SKM-1 treated with dmso at 0.1 percent for 144 hours (cell line): ENCODE measurements around the gene LPIN1.

ENCODE experiments used
- DNase-seq: peaks from one replicate; lab custom pipeline; 2025; ENCODE audit not compliant: unreplicated experiment; lab: John Stamatoyannopoulos, UW

LPIN1 gene

GRCh38 chr2:11861044-11861443, 114.6 kb downstream of the LPIN1 start:
- no peak for DNase-seq

- DNase-seq: no peak
Measured at GRCh38 chr2:11862049-11862448, 115.6 kb downstream of the LPIN1 start.

GRCh38 chr2:11863103-11863502, 116.7 kb downstream of the LPIN1 start:
- no peak for DNase-seq

GRCh38 chr2:11863513-11864328, 117.3 kb downstream of the LPIN1 start:
- DNase-seq: peak; percentile 78

- no peak for DNase-seq
Measured at GRCh38 chr2:11864724-11865123, 118.3 kb downstream of the LPIN1 start.

- DNase-seq: no peak
Measured at GRCh38 chr2:11865378-11865777, 118.9 kb downstream of the LPIN1 start.

GRCh38 chr2:11865805-11866204, 119.4 kb downstream of the LPIN1 start:
- DNase-seq: no peak

- DNase-seq: no peak
Measured at GRCh38 chr2:11866358-11867335, 120.2 kb downstream of the LPIN1 start.

- DNase-seq: no peak
Measured at GRCh38 chr2:11867926-11868325, 121.5 kb downstream of the LPIN1 start.

- no peak for DNase-seq
Measured at GRCh38 chr2:11869391-11869991, 123.1 kb downstream of the LPIN1 start.

GRCh38 chr2:11870064-11870463, 123.6 kb downstream of the LPIN1 start:
- DNase-seq: no peak

- no peak for DNase-seq
Measured at GRCh38 chr2:11870584-11870983, 124.2 kb downstream of the LPIN1 start.

- no peak for DNase-seq
Measured at GRCh38 chr2:11871421-11871820, 125.0 kb downstream of the LPIN1 start.

- DNase-seq: no peak
Measured at GRCh38 chr2:11872247-11872947, 126.0 kb downstream of the LPIN1 start.

- DNase-seq: no peak
Measured at GRCh38 chr2:11872948-11873269, 126.5 kb downstream of the LPIN1 start.

- peak; percentile 29 for DNase-seq
Measured at GRCh38 chr2:11873356-11874154, 127.1 kb downstream of the LPIN1 start.

GRCh38 chr2:11874861-11875260, 128.4 kb downstream of the LPIN1 start:
- DNase-seq: no peak

GRCh38 chr2:11875481-11875880, 129.0 kb downstream of the LPIN1 start:
- no peak for DNase-seq

GRCh38 chr2:11876436-11876835, 130.0 kb downstream of the LPIN1 start:
- no peak for DNase-seq

GRCh38 chr2:11876889-11877288, 130.5 kb downstream of the LPIN1 start:
- no peak for DNase-seq
